Measurements from ENCODE around the gene HRH1.
A peak's percentile ranks its signal among the peaks of the same experiment; 100 is the strongest.

Gene HRH1

DNA sequence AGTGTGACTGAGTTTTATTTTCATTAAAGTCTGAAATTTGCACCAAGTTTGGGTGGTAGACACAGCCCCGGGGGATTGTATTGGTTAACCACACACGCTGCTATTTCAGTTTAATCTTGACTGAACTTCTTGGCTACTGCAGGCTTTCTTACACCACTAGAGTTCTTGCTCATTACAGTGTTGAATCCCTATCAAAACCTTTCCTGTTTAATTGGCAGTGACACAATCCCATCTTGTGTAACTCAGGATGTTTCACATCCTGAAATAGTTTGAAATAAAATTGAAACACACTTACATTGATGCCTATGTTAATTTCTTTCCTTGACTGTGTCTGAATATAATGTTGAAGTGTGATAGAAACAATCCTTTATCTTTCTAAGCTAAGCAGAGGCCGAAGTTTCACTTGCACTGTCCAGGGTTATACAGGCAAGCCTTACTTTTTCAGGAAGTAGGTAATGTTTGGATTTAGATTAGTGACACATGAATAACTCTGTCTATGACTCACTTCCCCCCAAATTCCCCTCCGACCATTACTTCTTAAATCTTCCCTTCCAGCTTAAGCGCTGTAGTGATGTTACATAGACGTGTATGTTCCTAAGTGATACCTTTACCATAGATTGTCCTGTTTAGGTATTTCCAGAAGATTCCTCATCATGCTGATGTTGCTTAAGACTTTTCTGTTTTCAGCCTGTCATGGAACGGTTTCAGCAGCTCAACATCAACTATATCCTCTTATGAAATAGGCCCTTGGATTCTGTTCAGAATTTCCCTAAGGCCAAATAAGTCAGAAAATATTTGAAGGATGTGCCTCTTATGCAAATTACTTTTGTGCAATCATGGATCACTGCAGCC is 134.7 kb downstream of the HRH1 start:
- TF ChIP-seq, protein P1, sequence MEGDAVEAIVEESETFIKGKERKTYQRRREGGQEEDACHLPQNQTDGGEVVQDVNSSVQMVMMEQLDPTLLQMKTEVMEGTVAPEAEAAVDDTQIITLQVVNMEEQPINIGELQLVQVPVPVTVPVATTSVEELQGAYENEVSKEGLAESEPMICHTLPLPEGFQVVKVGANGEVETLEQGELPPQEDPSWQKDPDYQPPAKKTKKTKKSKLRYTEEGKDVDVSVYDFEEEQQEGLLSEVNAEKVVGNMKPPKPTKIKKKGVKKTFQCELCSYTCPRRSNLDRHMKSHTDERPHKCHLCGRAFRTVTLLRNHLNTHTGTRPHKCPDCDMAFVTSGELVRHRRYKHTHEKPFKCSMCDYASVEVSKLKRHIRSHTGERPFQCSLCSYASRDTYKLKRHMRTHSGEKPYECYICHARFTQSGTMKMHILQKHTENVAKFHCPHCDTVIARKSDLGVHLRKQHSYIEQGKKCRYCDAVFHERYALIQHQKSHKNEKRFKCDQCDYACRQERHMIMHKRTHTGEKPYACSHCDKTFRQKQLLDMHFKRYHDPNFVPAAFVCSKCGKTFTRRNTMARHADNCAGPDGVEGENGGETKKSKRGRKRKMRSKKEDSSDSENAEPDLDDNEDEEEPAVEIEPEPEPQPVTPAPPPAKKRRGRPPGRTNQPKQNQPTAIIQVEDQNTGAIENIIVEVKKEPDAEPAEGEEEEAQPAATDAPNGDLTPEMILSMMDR (IDR thresholded peaks at IDR 0.05; ENCODE audit: extremely low read depth, missing control alignments) = no peak
- peak; percentile 49 for DNase-seq (ENCODE audit: low spot score)

GRCh38 chr3:11289864-11290263 is 135.6 kb downstream of the HRH1 start:
- peak; percentile 14 for DNase-seq (ENCODE audit: low spot score)
- TF ChIP-seq, protein P1 (IDR thresholded peaks at IDR 0.05; ENCODE audit: extremely low read depth, missing control alignments) = no peak

GRCh38 chr3:11290743-11291680 is 136.7 kb downstream of the HRH1 start:
- TF ChIP-seq, protein P1 (IDR thresholded peaks at IDR 0.05; ENCODE audit: extremely low read depth, missing control alignments) = no peak
- peak; percentile 24 for DNase-seq (ENCODE audit: low spot score)

DNA sequence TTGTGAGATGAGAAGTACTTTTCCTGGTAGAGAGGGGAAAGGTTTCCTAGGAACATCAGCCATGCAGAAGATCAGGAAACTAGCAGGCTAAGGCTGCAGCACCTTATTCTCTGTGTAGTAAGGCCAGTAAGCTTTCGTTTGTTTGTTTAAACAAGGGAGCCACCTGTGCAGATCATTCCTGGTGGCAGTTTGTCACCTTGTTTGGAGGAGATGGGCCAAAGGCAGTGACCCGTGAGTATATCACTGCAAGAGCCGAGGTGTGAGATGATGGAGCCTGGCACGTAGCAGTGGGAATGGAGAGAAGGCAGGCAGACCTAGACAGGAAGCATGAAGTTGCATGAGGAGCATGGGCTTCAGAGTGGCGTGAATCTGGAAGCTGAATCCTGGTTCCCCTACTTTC is 137.5 kb downstream of the HRH1 start:
- DNase-seq (ENCODE audit: low spot score) = no peak
- TF ChIP-seq, protein P1 (IDR thresholded peaks at IDR 0.05; ENCODE audit: extremely low read depth, missing control alignments) = no peak

GRCh38 chr3:11297126-11297525 is 142.8 kb downstream of the HRH1 start:
- DNase-seq (ENCODE audit: low spot score) = no peak
- TF ChIP-seq, protein P1 (IDR thresholded peaks at IDR 0.05; ENCODE audit: extremely low read depth, missing control alignments) = no peak

DNA sequence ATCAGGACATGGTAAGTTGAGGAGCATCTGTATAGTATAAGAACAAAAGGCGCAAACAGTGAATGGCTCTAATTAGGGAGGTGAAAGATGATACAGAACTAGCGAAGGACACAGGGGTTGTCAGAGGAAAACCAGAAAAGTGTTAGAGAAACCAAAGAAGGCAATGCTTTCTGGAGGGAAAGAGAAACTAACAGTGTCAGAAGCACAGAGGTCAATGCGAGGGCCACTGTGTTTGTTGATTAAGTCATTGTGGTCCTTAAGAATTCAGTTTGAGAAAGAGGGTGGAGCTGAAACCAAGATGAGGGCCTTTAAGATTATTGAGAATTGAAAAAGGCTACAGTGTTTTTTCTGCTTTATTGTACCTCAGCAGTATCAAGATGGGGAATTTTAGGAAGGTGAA is 146.7 kb downstream of the HRH1 start:
- DNase-seq (ENCODE audit: low spot score) = peak; percentile 69
- TF ChIP-seq, protein P1 (IDR thresholded peaks at IDR 0.05; ENCODE audit: extremely low read depth, missing control alignments) = no peak

DNA sequence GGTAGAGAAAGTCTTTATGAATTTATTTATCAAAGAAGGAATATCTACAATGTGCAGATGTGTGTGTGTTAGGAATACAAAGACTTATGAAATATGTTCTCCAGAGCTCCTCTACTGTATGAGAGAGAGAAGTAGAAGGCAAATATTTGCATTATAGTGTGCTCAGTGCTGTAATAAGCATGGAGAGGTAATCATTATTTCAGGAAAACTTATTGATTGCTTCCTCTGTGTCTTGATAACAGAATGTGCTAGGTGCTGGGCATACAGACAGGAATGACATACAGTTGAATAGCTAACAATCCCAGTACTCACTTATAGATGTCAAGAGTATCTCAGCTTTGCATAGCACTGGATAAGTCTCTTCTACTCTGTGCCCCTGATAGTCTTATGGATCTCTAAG is 148.2 kb downstream of the HRH1 start:
- TF ChIP-seq, protein P1 (IDR thresholded peaks at IDR 0.05; ENCODE audit: extremely low read depth, missing control alignments) = no peak
- DNase-seq (ENCODE audit: low spot score) = no peak

Data from GM20000 (cell line).